ENCODE measurements around the gene MLST8.

The MLST8 gene

GRCh38 chr16:2205104-2205966 lies at the start of gene MLST8:
Gene MLST8, plus strand, starts transcription at chr16:2205454. Its CDS starts 632 bp downstream, at chr16:2206086.
- in situ Hi-C loops (cut with HindIII; ENCODE audit: low sequenced_read_pairs) = no loop called here

GRCh38 chr16:2155977-2156848 lies 49.0 kb upstream of the MLST8 start:
- in situ Hi-C loops (cut with HindIII; ENCODE audit: low sequenced_read_pairs) = no loop called here

- in situ Hi-C loops (cut with HindIII; ENCODE audit: low sequenced_read_pairs) = no loop called here
Observed at GRCh38 chr16:2156849-2157224, 48.4 kb upstream of the MLST8 start.

- in situ Hi-C loops (cut with HindIII; ENCODE audit: low sequenced_read_pairs) = no loop called here
Observed at GRCh38 chr16:2157480-2158261, 47.6 kb upstream of the MLST8 start.

GRCh38 chr16:2158262-2158638 lies 47.0 kb upstream of the MLST8 start:
- in situ Hi-C loops (cut with HindIII; ENCODE audit: low sequenced_read_pairs) = no loop called here

GRCh38 chr16:2159175-2159838 lies 45.9 kb upstream of the MLST8 start:
- in situ Hi-C loops (cut with HindIII; ENCODE audit: low sequenced_read_pairs) = no loop called here

GRCh38 chr16:2160915-2161551 lies 44.2 kb upstream of the MLST8 start:
- in situ Hi-C loops (cut with HindIII; ENCODE audit: low sequenced_read_pairs) = no loop called here

- in situ Hi-C loops (cut with HindIII; ENCODE audit: low sequenced_read_pairs) = no loop called here
Observed at GRCh38 chr16:2161911-2162310, 43.3 kb upstream of the MLST8 start.

GRCh38 chr16:2162676-2163118 lies 42.6 kb upstream of the MLST8 start:
- in situ Hi-C loops (cut with HindIII; ENCODE audit: low sequenced_read_pairs) = no loop called here

- in situ Hi-C loops (cut with HindIII; ENCODE audit: low sequenced_read_pairs) = no loop called here
Observed at GRCh38 chr16:2163211-2163881, 41.9 kb upstream of the MLST8 start.

- in situ Hi-C loops (cut with HindIII; ENCODE audit: low sequenced_read_pairs) = no loop called here
Observed at GRCh38 chr16:2165861-2166260, 39.4 kb upstream of the MLST8 start.

GRCh38 chr16:2166263-2167067 lies 38.8 kb upstream of the MLST8 start:
- in situ Hi-C loops (cut with HindIII; ENCODE audit: low sequenced_read_pairs) = no loop called here

- in situ Hi-C loops (cut with HindIII; ENCODE audit: low sequenced_read_pairs) = no loop called here
Observed at GRCh38 chr16:2167068-2167638, 38.1 kb upstream of the MLST8 start.

- in situ Hi-C loops (cut with HindIII; ENCODE audit: low sequenced_read_pairs) = no loop called here
Observed at GRCh38 chr16:2170080-2170479, 35.2 kb upstream of the MLST8 start.

- in situ Hi-C loops (cut with HindIII; ENCODE audit: low sequenced_read_pairs) = no loop called here
Observed at GRCh38 chr16:2170587-2171435, 34.4 kb upstream of the MLST8 start.

- in situ Hi-C loops (cut with HindIII; ENCODE audit: low sequenced_read_pairs) = no loop called here
Observed at GRCh38 chr16:2171601-2172178, 33.6 kb upstream of the MLST8 start.

GRCh38 chr16:2172688-2173335 lies 32.4 kb upstream of the MLST8 start:
- in situ Hi-C loops (cut with HindIII; ENCODE audit: low sequenced_read_pairs) = no loop called here

Measured in DLD1 (cell line).